ENCODE data around the gene SLITRK1. TPM values are rescaled to one million over a fixed set of nuclear protein-coding genes. Genes with fewer than 3 reads are reported as not detected.

SLITRK1 gene
- total RNA-seq, 1 experiment from 2014 or later: 1.9 TPM

GRCh38 chr13:83845106-83845505 is 37.2 kb downstream of the SLITRK1 start:
- ChIA-PET CTCF (interaction anchor here (0.7 kb wide), 2 partner anchors 286 to 1024 kb away, joined by 3 read pairs; no protein-coding TSS in a partner anchor), POLR2A (no interaction called here)
- Mint-ChIP-seq H3K4me1 (no peaks in the 10 kb centered on the region; the same call in 1 of the 2 replicates), H3K27me3 (ENCODE audit: low read depth) (no peaks in the 10 kb centered on the region), H3K9me3 (no peaks in the 10 kb centered on the region), H3K27ac (peak overlapping the region; percentile 25; the same call in 1 of the 2 replicates), H3K4me3 (no peak overlapping the region), H3K36me3 (no peaks in the 10 kb centered on the region)
- ATAC-seq: no peak
- no peak for TF ChIP-seq E2F5 (CRISPR knock-in tag; IDR thresholded peaks at IDR 0.05)
- TF ChIP-seq, protein P1, sequence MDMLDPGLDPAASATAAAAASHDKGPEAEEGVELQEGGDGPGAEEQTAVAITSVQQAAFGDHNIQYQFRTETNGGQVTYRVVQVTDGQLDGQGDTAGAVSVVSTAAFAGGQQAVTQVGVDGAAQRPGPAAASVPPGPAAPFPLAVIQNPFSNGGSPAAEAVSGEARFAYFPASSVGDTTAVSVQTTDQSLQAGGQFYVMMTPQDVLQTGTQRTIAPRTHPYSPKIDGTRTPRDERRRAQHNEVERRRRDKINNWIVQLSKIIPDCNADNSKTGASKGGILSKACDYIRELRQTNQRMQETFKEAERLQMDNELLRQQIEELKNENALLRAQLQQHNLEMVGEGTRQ (CRISPR knock-in tag; IDR thresholded peaks at IDR 0.05): no peak
- TF ChIP-seq, protein P2, sequence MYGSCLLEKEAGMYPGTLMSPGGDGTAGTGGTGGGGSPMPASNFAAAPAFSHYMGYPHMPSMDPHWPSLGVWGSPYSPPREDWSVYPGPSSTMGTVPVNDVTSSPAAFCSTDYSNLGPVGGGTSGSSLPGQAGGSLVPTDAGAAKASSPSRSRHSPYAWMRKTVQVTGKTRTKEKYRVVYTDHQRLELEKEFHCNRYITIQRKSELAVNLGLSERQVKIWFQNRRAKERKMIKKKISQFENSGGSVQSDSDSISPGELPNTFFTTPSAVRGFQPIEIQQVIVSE (CRISPR knock-in tag; IDR thresholded peaks at IDR 0.05; ENCODE audit: borderline replicate concordance): no peak
- TF ChIP-seq AR (CRISPR knock-in tag; IDR thresholded peaks at IDR 0.05): no peak
- TF ChIP-seq GRHL2 (CRISPR knock-in tag; IDR thresholded peaks at IDR 0.05; ENCODE audit: insufficient replicate concordance, severe bottlenecking): no peak
- no peak for TF ChIP-seq ATF1 (CRISPR knock-in tag; IDR thresholded peaks at IDR 0.05)
- no peak for TF ChIP-seq CTCF (IDR thresholded peaks at IDR 0.05)
- TF ChIP-seq ZNF317 (CRISPR knock-in tag; IDR thresholded peaks at IDR 0.05; ENCODE audit: borderline replicate concordance, low read depth): no peak
- no peak for TF ChIP-seq ZNF121 (CRISPR knock-in tag; IDR thresholded peaks at IDR 0.05)
- no peak for TF ChIP-seq SMAD3 (CRISPR knock-in tag; IDR thresholded peaks at IDR 0.05; ENCODE audit: borderline replicate concordance)
- no peak for TF ChIP-seq TCF7 (CRISPR knock-in tag; IDR thresholded peaks at IDR 0.05; ENCODE audit: low read depth)
- TF ChIP-seq KAT7 (CRISPR knock-in tag; IDR thresholded peaks at IDR 0.05; ENCODE audit: borderline replicate concordance): no peak
- no peak for TF ChIP-seq FOXK1 (CRISPR knock-in tag; IDR thresholded peaks at IDR 0.05)
- no peak for TF ChIP-seq ZNF416 (CRISPR knock-in tag; IDR thresholded peaks at IDR 0.05)
- no peak for TF ChIP-seq RORB (CRISPR knock-in tag; IDR thresholded peaks at IDR 0.05)
- TF ChIP-seq NFATC4 (CRISPR knock-in tag; IDR thresholded peaks at IDR 0.05): no peak
- no peak for TF ChIP-seq MYBL2 (CRISPR knock-in tag; IDR thresholded peaks at IDR 0.05)
- TF ChIP-seq ZSCAN18 (CRISPR knock-in tag; IDR thresholded peaks at IDR 0.05): no peak
- no peak for TF ChIP-seq ZNF396 (CRISPR knock-in tag; IDR thresholded peaks at IDR 0.05; ENCODE audit: borderline replicate concordance)
- no peak for TF ChIP-seq NFE2L1 (CRISPR knock-in tag; IDR thresholded peaks at IDR 0.05)
- no peak for DNase-seq (ENCODE audit: low spot score)

Data from WTC11 (cell line).